K562 (cell line): ENCODE data around the gene ANKRD11. TPM values are rescaled to one million over a fixed set of nuclear protein-coding genes. Genes with fewer than 3 reads are reported as not detected.

Experiments
- ATF2 ChIP-seq: sonication (generic); formaldehyde crosslinking; IDR thresholded peaks from 2 replicates; pipeline ENCODE4 v1.8.1; 2022; ENCODE audit warnings: missing genetic modification reagents
- DMBX1 ChIP-seq: fragments of 250-450 bp; sonication (Bioruptor Pico); IDR thresholded peaks from 2 replicates; pipeline ENCODE4 v1.8.0; 2022; ENCODE audit warnings: inconsistent platforms, mild to moderate bottlenecking, moderate library complexity, borderline replicate concordance
- EGR1 ChIP-seq: fragments of 450-650 bp; conservative IDR thresholded peaks from 2 replicates; pipeline ENCODE4 v1.6.1; 2017; ENCODE audit warnings: mild to moderate bottlenecking
- ESRRA ChIP-seq: fragments of 450-650 bp; IDR thresholded peaks from 2 replicates; pipeline ENCODE4 v1.6.1; 2014; ENCODE audit warnings: low read depth, mild to moderate bottlenecking, moderate library complexity, borderline replicate concordance
- FIP1L1 ChIP-seq: fragments of 200-400 bp; formaldehyde crosslinking; IDR thresholded peaks from 2 replicates; pipeline ENCODE4 v1.6.1; 2018; ENCODE audit warnings: mild to moderate bottlenecking, low read depth, low read length; ENCODE audit not compliant: poor library complexity, severe bottlenecking
- GABPB2 ChIP-seq: fragments of 250-450 bp; sonication (Bioruptor Pico); conservative IDR thresholded peaks from 2 replicates; pipeline ENCODE4 v1.5.1; 2021; ENCODE audit warnings: mild to moderate bottlenecking
- GTF2A2 ChIP-seq: IDR thresholded peaks from 2 replicates; pipeline ENCODE4 v1.6.1; 2016; ENCODE audit warnings: mild to moderate bottlenecking, missing genetic modification characterization, missing compliant biosample characterization
- MGA ChIP-seq: fragments of 450-650 bp; IDR thresholded peaks from 2 replicates; pipeline ENCODE4 v1.6.1; 2016; ENCODE audit warnings: mild to moderate bottlenecking, moderate library complexity
- NFE2 ChIP-seq: IDR thresholded peaks from 2 replicates; pipeline ENCODE4 v1.6.1; 2014; ENCODE audit warnings: antibody characterized with exemption, low read depth
- SNRNP70 ChIP-seq: fragments of 200-400 bp; formaldehyde crosslinking; optimal IDR thresholded peaks from 2 replicates; pipeline ENCODE3; 2017; ENCODE audit warnings: low read depth, low read length
- TFAP4 ChIP-seq: sonication (generic); formaldehyde crosslinking; IDR thresholded peaks from 2 replicates; pipeline ENCODE4 v1.8.0; 2022; ENCODE audit warnings: missing genetic modification reagents, mild to moderate bottlenecking, moderate library complexity, borderline replicate concordance
- ZNF311 ChIP-seq: fragments of 250-450 bp; sonication (Bioruptor Pico); IDR thresholded peaks from 2 replicates; pipeline ENCODE4 v1.4.0; 2020; ENCODE audit warnings: mild to moderate bottlenecking, moderate library complexity
- ZNF436 ChIP-seq: fragments of 250-450, 450-650 bp; sonication (Bioruptor Pico); formaldehyde crosslinking; IDR thresholded peaks from 2 replicates; pipeline ENCODE4 v1.7.0; 2020; ENCODE audit warnings: mild to moderate bottlenecking
- ZNF77 ChIP-seq: fragments of 250-450 bp; sonication (Bioruptor Pico); IDR thresholded peaks from 2 replicates; pipeline ENCODE4 v1.5.0; 2020
- polyA plus RNA-seq, 8 experiments: library from polyadenylated mRNA; depleted of rRNA in 4 of 8; stranded (reverse) in 5 of 8; unstranded in 3 of 8; fragments of >200 nt; fragmentation: Nextera tagmentation in 2 of 8; fragmentation: Illumina TruSeq in 1 of 8; extraction: Ambion mirVana in 2 of 8; extraction: Trizol in 1 of 8; gene quantifications; 2 replicates each; pipeline versions ENCODE4 v1.2.1 to v1.2.3, GENCODE V29; 2011 to 2014; ENCODE audit warnings: inconsistent platforms in 1 of 8, missing spikeins in 1 of 8
- total RNA-seq, 7 experiments: library from RNA; depleted of rRNA in 6 of 7; stranded (reverse); fragments of >200 nt in 6 of 7; fragmentation: Illumina TruSeq in 2 of 7; extraction: Trizol in 2 of 7; gene quantifications; 2 replicates each; pipeline versions ENCODE4 v1.2.1 to v1.2.3, GENCODE V29; 2011 to 2021; ENCODE audit warnings: low replicate concordance in 1 of 7

The ANKRD11 gene
- total and polyA plus RNA-seq, 9 of the 15 experiments (the other 6 are each of a cell fraction or from before 2014, with no cell fraction given) = 4.7 to 126 (median 31.7) TPM

GRCh38 chr16:89505204-89506112 is 15.1 kb upstream of the ANKRD11 start (continued):
- TF ChIP-seq ATF2 (CRISPR knock-in tag) = no peak
- TF ChIP-seq SNRNP70 = no peak
- peak; percentile 34 for TF ChIP-seq MGA
- TF ChIP-seq ZNF77 (CRISPR knock-in tag) = no peak
- TF ChIP-seq ZNF436 = no peak
- TF ChIP-seq DMBX1 = no peak
- peak; percentile 73 for TF ChIP-seq NFE2
- no peak; the same call in 1 of the 2 replicates for TF ChIP-seq ESRRA
- no peak for TF ChIP-seq EGR1
- TF ChIP-seq GTF2A2 (tag) = no peak
- no peak for TF ChIP-seq GABPB2 (CRISPR knock-in tag)
- no peak for TF ChIP-seq FIP1L1
- TF ChIP-seq TFAP4 = peak; percentile 64; the same call in 1 of the 2 replicates
- TF ChIP-seq ZNF311 (CRISPR knock-in tag) = no peak
